OCI-LY1 (cell line): ENCODE measurements around the gene FGF2.

Experiments
- CTCF ChIP-seq: fragments of 200-600 bp; sonication (generic), shearing (Covaris generic); IDR thresholded peaks from 2 replicates; pipeline ENCODE4 v1.5.1; 2017; ENCODE audit warnings: mild to moderate bottlenecking, antibody characterized with exemption, low read length, moderate library complexity, mixed read lengths
- EZH2 ChIP-seq: fragments of 200-600 bp; sonication (generic), shearing (Covaris generic); IDR thresholded peaks from 2 replicates; pipeline ENCODE4 v1.8.0; 2017; ENCODE audit warnings: borderline replicate concordance, mixed run types, mild to moderate bottlenecking, antibody characterized with exemption, low read length, moderate library complexity, mixed read lengths

GRCh38 chr4:122873821-122874593, 47.4 kb downstream of the FGF2 start:
- TF ChIP-seq CTCF (no peak), EZH2 (no peak)
